ELF-1 (cell line): Measurements from ENCODE around the gene TTLL11.
A peak's percentile ranks its signal among the peaks of the same experiment; 100 is the strongest.

Experiments used
- DNase-seq: peaks from one replicate; pipeline ENCODE4 v3.0.0-alpha.2; 2016; ENCODE audit warnings: low read depth, low spot score

Gene TTLL11

GRCh38 chr9:121883281-121884056, 209.6 kb downstream of the TTLL11 start:
- no peak for DNase-seq

- DNase-seq = no peak
Measured at GRCh38 chr9:121881920-121882500, 211.1 kb downstream of the TTLL11 start.

GRCh38 chr9:121880343-121880898, 212.7 kb downstream of the TTLL11 start:
- DNase-seq = no peak

- DNase-seq = no peak
Measured at GRCh38 chr9:121878271-121878822, 214.8 kb downstream of the TTLL11 start.

GRCh38 chr9:121876658-121877271, 216.3 kb downstream of the TTLL11 start:
- no peak for DNase-seq

- no peak for DNase-seq
Measured at GRCh38 chr9:121876255-121876654, 216.9 kb downstream of the TTLL11 start.

GRCh38 chr9:121874524-121874923, 218.6 kb downstream of the TTLL11 start:
- no peak for DNase-seq

GRCh38 chr9:121871431-121872025, 221.6 kb downstream of the TTLL11 start:
- no peak for DNase-seq

- no peak for DNase-seq
Measured at GRCh38 chr9:121870271-121870670, 222.8 kb downstream of the TTLL11 start.

- no peak for DNase-seq
Measured at GRCh38 chr9:121868626-121869025, 224.5 kb downstream of the TTLL11 start.

GRCh38 chr9:121866927-121867326, 226.2 kb downstream of the TTLL11 start:
- DNase-seq = no peak

- DNase-seq = no peak
Measured at GRCh38 chr9:121865884-121866283, 227.2 kb downstream of the TTLL11 start.

- DNase-seq = no peak
Measured at GRCh38 chr9:121865060-121865459, 228.0 kb downstream of the TTLL11 start.

- DNase-seq = no peak
Measured at GRCh38 chr9:121863955-121864354, 229.2 kb downstream of the TTLL11 start.

- no peak for DNase-seq
Measured at GRCh38 chr9:121862371-121863332, 230.5 kb downstream of the TTLL11 start.

- DNase-seq = peak; percentile 64
Measured at GRCh38 chr9:121861501-121862180, 231.5 kb downstream of the TTLL11 start.

GRCh38 chr9:121860744-121861143, 232.4 kb downstream of the TTLL11 start:
- DNase-seq = no peak

GRCh38 chr9:121860213-121860612, 232.9 kb downstream of the TTLL11 start:
- DNase-seq = no peak

- no peak for DNase-seq
Measured at GRCh38 chr9:121859646-121860045, 233.5 kb downstream of the TTLL11 start.

- DNase-seq = no peak
Measured at GRCh38 chr9:121858788-121859187, 234.3 kb downstream of the TTLL11 start.
